SK-N-MC (cell line): Measurements from ENCODE around the gene ZNF500.

Source experiments
- EZH2 ChIP-seq: fragments of 200-600 bp; sonication (generic); IDR thresholded peaks from one replicate; pipeline ENCODE4 v1.6.1; 2017; ENCODE audit warnings: antibody characterized with exemption
- POLR2AphosphoS5 ChIP-seq: IDR thresholded peaks from 2 replicates; pipeline ENCODE4 v1.6.1; 2012; ENCODE audit warnings: mild to moderate bottlenecking, low read depth, low read length, borderline replicate concordance

DNA sequence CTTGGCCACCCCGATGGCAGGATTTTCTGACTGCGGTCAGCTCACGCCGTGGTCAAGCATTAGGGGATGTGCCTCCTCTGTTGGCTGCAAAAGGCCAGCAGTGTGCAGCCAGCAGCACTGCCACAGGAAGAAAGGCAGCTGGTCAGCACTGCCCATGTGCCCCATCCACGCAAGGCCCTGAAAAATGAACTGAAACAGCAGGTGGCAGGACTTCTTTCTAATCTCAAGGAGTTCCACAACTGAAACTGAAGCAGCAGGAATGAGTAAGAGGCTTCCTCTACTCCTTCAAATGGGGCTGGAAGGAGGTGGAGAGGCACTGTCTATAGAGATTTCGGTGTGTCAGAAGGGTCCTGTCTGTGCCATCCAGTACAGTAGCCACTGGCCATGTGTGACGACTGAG is 3.2 kb downstream of the ZNF500 start:
- TF ChIP-seq EZH2 (no peak), POLR2AphosphoS5 (no peak)
